HG02981 (cell line): ENCODE measurements around the gene PRKCZ.

Experiments used
- ATAC-seq: cut with Tn5 transposase; IDR thresholded peaks from one replicate; pipeline ENCODE4 v1.9.1; 2021; ENCODE audit warnings: mild to moderate bottlenecking, moderate library complexity; ENCODE audit not compliant: unreplicated experiment

PRKCZ gene

DNA sequence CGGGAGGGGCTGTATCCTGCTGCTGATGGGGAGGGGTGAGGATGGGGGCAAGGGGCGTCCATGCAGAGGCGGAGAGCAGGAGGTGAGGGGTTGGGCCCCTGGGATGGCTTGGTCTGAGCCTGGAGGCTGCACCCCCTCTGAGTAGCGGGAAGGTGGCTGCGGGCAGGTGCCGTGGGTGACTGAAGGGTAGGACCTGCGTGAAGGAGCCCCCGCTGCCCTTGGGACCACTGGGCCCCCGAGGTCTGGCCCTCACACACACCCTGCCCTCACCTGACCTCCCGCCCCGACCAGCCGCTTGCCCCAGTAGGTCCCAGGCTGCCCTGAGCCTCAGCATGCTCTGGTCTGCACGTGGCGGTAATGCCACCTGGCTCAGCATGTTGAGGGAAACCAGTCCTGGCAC, 165.1 kb downstream of the PRKCZ start:
- no peak for ATAC-seq

DNA sequence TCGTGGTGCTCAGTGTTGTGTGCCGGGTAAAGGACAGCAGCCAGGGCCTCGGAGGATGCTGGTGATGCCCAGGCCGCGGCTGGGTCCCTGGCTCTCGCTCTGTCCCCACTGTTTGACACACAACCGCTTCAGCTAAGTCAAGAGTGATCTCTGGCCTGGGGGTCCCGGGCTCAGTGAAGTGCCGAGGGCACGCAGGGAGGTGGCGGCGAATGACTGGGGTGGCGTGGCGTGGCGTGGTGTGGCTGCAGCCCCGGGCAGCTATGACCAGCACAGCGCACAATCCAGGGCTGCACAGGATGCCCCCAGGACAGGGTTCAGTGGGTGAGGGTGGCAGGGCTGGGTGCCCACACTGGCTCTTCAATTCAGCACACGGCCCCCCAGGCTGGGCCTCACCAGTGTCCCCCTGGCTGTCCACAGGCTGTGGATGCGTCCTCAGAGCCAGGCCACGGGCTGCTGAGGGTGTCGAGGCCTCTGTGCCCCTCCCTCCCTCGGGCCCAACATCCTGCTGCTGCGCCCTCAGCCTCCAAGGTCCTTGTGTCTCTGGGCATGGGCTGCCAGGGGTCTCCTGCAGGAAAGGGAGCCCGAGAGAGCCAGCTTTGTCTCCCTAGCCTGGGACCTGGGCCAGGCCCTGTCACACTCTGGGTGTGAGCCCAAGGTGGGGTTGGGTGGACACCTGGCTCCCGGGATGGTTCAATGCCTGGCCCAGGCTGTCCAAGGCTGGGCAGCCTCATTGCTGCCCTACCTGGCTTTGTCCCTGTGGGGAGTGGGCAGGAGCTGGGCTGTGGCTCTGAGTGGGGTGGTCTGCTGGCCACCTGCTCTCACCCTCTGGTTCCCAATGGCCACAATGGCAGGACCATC, 165.9 kb downstream of the PRKCZ start:
- ATAC-seq, result no peak

DNA sequence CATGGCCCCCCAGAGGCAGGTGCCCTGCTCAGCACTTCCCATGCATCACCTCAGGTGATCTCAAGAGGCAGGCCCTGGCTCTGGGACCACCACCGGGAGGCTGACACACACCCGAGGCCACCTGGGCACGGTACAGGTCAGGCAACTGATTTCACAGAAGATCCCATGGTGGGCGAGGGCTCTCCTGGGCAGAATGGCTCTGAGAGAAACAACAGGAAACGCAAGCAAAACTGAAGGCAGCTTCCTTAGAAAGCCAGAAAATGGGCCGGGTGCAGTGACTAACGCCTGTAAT, 166.5 kb downstream of the PRKCZ start:
- ATAC-seq, result no peak

DNA sequence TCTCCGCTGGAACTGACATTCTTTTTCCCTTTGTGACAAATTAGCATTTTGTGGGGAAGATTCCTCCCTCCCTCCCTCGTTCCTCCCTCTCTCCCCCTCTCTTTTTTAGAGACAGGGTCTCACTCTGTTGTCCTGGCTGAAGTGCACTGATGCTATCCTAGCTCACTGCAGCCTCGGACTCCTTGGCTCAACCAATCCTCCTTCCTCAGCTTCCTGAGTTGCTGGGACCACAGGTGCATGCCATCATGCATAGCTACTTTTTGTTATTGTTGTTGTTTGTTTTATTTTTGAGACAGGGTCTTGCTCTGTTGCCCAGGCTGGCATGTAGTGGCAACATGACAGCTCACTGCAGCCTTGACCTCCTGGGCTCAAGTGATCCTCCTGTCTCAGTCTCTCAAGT, 171.1 kb downstream of the PRKCZ start:
- ATAC-seq, result no peak

DNA sequence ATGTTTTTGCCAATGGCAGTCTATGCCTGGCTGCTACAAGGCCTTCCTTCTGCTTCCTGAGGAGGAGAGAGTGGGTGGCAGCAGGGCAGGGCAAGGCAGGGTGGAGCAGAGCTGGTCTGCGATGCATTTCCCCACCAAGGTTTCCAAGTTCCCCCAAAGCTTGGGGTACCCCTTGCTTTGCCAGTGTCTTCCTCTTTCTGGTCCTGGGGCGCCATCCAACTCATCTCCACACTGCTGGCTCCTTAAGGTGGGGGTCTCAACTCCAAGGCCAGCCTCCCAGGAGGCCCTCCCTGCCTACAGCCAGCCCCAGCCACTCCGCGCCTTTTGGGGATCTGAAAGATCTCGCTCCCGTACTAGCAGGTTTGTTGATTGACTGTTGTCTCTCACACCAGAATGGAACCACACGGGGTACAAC, 174.0 kb downstream of the PRKCZ start:
- no peak for ATAC-seq

DNA sequence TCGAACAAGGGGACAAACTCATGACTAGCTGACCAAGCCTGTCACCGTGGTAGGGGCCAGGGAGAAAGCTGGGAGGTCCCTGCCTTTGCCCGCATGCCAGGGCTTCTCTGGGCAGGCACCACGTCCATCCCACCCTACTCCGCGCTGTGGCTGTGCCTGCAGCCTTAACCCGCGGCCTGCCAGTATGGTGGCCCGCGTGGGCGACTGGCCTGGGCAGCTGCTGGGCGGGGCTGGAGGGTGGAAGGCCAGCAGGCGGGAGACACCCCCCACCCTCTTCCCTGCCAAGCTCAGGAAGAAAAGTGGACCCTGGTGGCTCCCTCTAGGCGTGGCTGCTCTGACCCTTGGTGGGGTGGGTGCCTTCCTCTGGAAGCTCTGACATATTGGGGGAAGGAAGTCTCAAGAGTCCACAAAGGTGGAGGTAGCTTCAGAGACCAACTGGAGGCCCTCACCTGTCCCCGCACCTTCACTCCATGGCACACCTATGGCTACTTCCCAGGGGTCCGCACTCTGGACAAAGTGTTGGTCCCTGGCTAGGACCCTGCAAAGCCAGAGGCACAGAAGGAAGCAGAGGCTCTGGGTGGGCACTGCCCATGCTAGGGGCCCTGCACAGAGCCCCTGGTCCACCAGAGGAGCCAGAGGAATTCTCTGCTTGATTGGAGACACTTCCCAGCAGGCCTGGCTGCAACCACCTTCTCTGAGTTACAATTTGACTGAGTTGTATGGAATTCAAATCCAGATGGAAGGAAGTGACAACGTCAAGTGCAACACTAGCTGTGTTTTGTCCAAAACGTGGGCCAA, 174.6 kb downstream of the PRKCZ start:
- no peak for ATAC-seq

DNA sequence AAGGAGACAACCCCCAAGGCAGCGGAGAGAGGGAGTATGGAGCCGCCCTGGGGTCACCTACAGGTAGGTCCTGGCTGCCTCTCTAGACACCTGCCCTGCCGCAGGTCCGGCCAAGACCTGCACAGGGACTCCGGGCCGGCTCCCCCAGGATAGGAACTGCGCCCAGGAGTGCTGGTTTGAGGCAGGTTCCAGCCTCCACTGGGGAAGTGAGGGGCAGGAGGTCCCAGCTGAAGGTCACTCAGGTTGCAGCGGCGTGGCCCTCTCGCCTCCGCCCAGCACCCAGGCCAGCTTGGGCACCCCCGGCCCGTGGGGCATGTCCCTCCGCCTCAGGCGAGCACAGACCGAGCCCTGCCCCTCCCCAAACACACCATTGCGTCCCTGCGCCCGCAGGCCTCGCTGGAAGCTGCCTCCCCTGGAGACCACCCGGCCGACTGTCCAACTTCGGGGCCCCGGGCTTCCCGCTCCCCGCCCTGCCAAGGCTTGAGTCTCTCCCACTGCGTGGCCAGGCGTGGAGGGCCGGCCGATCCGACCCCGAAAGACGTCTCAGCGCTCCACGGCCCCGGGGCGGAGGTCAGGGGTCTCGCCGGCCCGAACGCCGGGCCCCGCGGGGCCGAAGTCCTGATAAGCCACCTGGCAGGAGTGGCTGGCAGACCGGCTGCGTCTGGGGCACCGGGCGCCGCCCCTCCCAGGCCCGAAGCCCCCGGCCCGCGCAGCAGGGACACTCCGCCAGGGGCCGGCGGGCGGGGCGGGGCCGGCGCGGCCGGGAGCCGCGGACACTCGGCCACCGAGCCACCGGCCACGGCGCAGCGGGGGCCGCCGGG, 176.5 kb downstream of the PRKCZ start:
- no peak for ATAC-seq

- ATAC-seq, result peak; percentile 85
Observed at GRCh38 chr1:2227346-2228156, 177.3 kb downstream of the PRKCZ start.

GRCh38 chr1:2228157-2228594, 178.0 kb downstream of the PRKCZ start, which contains the start of gene SKI:
SKI (plus strand) TSS chr1:2228319; CDS start chr1:2228767, 448 bp downstream.
- peak; percentile 1 for ATAC-seq

DNA sequence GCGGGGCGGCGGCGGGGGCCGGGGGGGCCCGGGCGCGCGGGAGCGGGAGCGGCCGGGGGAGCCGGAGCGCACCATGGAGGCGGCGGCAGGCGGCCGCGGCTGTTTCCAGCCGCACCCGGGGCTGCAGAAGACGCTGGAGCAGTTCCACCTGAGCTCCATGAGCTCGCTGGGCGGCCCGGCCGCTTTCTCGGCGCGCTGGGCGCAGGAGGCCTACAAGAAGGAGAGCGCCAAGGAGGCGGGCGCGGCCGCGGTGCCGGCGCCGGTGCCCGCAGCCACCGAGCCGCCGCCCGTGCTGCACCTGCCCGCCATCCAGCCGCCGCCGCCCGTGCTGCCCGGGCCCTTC, 178.5 kb downstream of the PRKCZ start:
- no peak for ATAC-seq

- no peak for ATAC-seq
Observed at GRCh38 chr1:2229037-2229864, 179.0 kb downstream of the PRKCZ start.

DNA sequence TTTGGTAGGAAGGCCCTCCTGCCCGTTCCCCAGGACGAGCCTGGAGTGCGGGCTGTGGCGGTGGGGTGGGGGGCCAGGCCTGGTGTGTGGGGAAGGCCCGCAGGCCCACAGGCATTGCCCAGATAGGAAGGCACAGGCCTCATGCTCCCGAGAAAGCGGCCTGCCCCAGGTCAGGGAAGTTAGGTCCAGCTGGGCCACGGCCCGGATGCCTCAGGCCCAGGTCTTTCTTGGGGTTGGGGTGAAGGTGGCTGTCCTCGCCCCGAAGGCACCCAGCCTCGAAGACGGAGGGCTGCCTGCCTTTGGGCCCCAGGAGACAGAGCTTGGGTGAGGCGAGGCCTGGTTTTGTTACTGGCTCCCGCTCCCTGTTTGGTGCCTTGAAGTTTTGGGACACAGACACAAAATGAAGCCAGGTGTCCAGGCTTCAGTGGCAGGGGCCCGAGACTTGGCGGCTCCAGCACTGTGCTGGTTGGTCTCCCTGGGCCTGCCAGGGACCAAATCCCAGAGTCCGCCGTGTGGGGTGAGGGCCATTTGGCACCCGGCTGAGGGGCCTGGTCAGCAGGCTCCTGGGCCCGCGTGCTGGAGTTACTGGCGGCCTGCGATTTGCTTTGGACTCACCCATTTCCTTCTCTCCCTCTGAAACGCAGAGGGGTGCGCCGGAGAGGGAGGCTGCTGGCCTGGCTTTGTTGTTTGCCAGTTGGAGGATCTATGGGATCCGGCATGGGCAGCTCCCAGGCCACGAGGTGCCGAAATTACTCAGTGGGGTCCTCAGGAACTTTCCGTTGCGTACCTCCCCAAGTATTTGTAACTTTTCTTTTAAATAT, 179.9 kb downstream of the PRKCZ start:
- ATAC-seq, result no peak

- no peak for ATAC-seq
Observed at GRCh38 chr1:2230781-2231531, 180.7 kb downstream of the PRKCZ start.

DNA sequence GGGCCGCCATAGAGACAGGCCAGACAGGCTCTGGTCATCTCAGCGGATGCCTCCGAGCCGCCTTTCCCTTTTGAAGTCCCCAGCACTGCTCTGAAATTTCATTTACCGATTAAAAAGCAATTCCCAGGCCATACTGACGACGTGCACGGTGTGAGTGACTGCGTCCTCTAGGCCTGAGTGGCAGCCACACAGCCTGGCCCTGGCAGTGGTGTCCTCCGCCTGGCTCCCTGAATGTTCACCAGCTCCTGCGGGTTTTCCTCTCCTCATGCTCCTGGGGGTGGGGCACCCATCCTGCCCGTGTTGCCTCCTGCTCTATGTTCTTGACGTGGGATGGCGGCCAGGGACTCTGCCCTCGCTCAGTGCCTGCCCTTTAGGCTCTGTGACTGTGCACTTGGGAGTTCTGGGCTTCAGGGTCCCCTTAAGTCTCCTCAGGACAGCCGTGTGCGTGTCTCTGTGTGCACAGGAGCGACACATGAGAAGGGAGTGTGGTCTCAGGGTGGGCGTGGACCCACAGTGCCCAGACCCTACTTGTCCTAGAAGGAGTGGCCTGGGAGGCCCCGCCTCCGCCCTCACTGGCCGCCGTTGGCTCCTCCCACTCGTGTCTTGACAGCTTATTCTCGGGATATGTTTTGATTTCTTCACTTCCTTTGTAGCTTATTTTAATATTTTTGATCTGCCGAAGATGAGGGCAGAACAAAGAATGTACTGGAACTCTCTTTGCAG, 181.5 kb downstream of the PRKCZ start:
- ATAC-seq, result no peak

DNA sequence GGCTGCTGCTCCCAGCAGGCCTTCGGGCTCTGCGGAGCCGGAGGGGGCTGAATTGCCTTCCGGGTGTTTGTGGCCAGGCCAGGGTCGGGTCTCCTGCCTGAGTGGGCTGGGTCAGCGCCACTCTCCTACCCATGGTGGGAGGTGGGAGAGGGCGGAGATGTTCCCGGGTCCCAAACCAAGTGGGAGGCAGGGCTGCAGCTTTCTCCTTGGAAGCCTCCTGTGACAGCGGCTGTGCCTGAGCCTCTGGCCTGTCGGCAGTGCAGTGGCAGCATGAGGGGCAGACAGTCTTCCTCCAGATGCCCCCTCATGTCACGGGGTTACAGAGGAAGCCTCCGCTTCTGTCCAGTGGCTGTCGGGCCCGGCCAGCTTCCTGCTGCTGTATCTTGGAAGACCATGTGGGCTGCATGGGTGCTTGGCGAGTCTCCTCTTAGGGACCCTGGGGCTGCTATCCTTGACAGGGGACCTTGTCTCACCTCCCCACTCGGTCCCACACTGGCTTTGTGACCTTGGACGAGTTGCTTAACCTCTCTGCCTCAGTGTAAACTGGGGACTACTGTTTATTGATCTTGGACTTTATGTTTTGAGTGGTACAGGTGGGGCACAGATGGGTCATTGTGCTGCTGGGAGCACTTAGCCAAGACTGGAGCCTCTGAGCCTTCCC, 182.2 kb downstream of the PRKCZ start:
- ATAC-seq, result no peak

GRCh38 chr1:2232916-2233438, 182.8 kb downstream of the PRKCZ start:
- no peak for ATAC-seq

GRCh38 chr1:2233468-2233867, 183.3 kb downstream of the PRKCZ start:
- ATAC-seq, result no peak
